ENCODE data around the gene RNU6-1.

Gene RNU6-1

GRCh38 chr15:67799801-67800205 is 40.0 kb downstream of the RNU6-1 start:
- TF ChIP-seq CTCF (IDR thresholded peaks at IDR 0.05), result no peak

- no peak for TF ChIP-seq CTCF (IDR thresholded peaks at IDR 0.05)
Observed at GRCh38 chr15:67796196-67797127, 43.4 kb downstream of the RNU6-1 start.

- no peak for TF ChIP-seq CTCF (IDR thresholded peaks at IDR 0.05)
Observed at GRCh38 chr15:67794832-67795574, 44.8 kb downstream of the RNU6-1 start.

GRCh38 chr15:67792250-67792942 is 47.4 kb downstream of the RNU6-1 start:
- no peak for TF ChIP-seq CTCF (IDR thresholded peaks at IDR 0.05)

- TF ChIP-seq CTCF (IDR thresholded peaks at IDR 0.05), result no peak
Observed at GRCh38 chr15:67790610-67791319, 49.1 kb downstream of the RNU6-1 start.
